ENCODE results near the gene RAB1B.

- TF ChIP-seq EZH2 (IDR thresholded peaks at IDR 0.05; ENCODE audit: low read length, unreplicated experiment) (no peak), CTCF (conservative IDR thresholded peaks at IDR 0.05; ENCODE audit: low read depth, low read length) (no peak), EZH2phosphoT487 (IDR thresholded peaks at IDR 0.05; ENCODE audit: borderline replicate concordance, low read length) (no peak)
Observed at GRCh38 chr11:66302656-66303055, 34.2 kb downstream of the RAB1B start.

Measured in PC-3 (cell line).